NCI-H1092 treated with DMSO at 0.1 percent for 48 hours (cell line): Measurements from ENCODE around the gene LRIT1.
A peak's percentile ranks its signal among the peaks of the same experiment; 100 is the strongest.

Experiments used
- DNase-seq: peaks from one replicate; lab custom pipeline; 2025; lab: John Stamatoyannopoulos, UW

The LRIT1 gene

DNA sequence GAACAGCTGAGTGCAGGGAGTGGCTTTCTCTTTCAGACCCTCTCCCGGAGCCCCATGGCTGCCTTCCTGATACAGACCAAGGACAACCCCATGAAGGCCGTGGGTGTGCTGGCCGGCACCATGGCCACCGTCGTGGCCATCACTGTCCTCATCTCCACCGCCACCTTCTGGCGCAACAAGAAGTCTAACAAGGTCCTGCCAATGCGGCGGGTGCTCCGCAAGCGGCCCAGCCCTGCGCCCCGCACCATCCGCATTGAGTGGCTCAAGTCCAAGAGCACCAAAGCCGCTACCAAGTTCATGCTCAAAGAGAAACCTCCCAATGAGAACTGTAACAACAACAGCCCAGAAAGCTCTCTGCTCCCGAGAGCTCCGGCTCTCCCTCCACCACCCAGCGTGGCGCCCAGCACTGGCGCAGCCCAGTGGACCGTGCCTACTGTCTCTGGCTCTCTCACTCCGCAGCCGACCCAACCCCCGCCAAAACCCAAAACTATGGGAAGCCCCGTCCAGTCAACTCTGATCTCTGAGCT, 27.2 kb downstream of the LRIT1 start:
- DNase-seq = no peak

DNA sequence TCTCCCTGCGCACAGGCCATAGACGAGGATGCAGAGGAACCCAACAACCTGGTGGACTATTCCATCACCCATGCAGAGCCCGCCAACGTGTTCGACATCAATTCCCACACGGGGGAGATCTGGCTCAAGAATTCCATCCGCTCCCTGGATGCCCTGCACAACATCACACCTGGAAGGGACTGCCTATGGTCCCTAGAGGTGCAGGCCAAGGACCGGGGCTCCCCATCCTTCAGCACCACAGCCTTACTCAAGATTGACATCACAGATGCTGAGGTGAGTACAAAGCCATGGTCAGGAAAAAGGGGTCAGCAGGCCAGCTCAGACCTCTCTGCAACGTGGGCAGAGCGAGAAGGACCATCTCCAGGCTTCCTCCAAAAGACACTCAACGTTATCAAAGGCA, 28.3 kb downstream of the LRIT1 start:
- DNase-seq = no peak

DNA sequence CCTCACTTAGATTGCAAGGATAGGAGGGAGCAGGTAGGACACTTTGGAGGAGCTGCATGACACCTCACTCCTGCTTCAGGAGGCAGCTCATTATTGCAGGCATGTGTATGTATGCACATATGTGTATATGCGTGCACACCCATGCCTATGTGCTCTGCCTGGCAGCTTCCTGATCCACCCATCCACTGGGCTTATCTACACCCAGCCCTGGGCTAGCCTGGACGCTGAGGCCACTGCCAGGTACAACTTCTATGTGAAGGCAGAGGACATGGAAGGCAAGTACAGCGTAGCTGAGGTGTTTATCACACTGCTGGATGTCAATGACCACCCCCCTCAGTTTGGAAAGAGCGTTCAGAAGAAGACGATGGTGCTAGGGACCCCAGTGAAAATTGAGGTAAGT, 29.3 kb downstream of the LRIT1 start:
- no peak for DNase-seq

DNA sequence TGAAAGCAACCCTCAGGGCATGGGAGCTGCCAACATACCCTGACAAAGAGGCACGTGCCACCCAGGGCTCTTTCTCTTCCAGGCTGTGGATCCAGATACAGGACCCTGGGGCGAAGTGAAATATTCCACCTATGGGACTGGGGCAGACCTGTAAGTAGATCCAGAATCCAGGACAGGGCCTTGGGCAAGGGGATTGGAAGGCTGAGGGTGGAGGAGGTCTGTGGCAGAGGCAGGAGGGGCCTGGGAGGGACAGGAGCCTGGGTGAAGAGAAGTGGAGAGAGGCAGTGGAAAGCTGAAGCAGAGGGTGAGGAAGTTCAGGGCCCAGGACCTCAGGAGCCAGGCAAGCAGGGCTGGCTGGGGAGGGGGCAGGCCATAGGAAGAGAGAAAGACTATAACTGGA, 29.8 kb downstream of the LRIT1 start:
- no peak for DNase-seq

DNA sequence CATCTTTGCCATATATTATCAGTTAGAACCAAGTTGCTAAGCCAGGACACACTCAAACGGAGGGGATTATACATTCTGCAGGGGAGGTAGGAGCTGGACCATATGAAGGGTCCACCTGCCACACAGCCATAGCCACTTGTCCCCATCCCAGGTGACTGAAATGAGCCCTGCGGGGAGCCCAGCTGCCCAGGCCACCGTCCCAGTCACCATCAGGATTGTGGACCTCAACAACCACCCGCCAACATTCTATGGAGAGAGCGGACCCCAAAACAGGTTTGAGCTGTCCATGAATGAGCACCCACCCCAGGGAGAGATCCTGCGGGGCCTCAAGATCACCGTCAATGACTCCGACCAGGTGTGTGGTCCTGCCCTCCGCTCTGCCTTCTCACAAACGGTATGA, 33.3 kb downstream of the LRIT1 start:
- no peak for DNase-seq

DNA sequence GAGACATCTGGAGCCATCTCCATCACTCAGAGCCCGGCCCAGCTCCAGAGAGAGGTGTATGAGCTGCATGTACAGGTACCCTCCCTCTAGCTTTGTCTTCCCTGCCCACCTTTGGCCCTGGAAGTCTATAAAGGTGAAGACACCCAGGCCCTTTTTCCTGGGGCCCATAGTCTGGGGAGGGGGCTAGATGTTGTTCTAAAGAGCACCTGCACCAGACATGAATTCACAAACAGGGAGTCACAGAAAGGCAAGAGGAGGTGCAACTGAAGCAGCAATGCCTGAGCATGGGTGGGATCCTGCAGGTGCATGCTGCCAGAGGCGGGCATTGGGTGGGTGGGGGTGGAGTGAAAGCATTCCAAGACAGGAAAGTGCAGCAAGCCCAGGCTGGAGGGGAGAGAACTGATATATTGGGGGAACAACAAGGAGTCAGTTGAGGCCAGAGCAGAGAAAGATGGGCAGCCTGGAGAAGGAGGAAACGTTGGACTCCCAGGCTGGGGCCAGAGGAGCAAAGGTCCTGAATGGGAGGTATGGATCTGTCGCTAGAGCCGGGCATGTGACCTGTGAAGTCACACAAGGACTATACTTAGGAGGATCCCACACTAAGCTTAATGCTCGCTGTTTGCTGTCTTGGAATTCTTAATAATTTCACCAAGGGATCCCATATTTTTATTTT, 35.4 kb downstream of the LRIT1 start:
- no peak for DNase-seq

DNA sequence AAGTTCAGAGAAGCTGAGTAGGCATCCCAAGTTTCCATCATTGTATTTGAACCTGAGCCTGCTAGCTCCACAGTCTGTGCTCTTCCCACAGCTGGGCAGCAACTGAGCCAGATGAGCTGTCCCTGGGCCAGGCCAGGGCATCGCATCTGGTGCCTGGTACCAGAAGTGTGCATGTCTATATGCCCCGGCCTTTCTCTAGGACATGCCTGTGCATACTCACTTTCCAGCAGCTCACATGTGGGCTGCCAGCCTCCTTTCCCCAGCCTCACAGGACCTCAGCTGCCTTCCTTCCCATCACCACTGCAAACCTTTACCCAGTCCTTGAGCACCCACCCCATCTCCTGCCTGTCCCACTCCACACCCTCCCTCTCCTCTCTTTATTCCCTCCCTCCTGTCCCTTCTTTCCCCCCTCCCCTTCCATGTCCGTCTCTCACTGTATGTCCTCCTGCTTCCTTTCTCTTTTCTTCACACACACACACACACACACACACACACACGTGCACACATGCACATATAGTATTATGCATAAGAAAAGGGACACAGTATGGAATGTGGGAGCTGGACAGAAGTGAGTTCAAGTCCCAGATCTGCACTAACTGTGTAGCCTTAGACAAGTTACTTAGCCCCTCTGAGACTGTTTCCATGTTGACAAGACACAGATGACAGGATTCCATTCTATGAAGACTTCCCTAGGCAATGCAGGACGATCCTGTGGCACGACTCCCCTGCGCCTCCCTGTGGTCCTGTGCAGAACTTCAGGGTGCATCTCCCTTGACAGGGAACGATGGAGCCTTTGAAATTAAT, 36.1 kb downstream of the LRIT1 start:
- DNase-seq = peak; percentile 33

DNA sequence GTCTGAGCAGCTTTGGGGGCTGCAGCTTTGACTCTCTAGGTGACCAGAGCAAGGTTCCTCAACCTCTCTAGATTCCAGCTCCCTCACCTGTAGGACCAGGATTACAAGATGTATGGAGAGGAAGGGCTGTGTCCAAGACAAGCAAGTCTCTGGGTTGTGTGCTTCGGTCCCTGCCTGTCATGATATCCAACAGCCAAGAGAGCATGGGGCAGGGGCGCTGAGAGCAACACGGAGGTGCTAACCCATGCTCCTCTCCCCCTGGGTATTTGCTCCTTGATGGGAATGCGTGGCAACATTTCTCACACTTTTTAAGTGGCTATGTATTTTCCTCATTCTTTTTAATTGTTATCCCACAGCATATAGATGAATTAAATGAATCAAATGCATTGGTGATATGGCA, 36.7 kb downstream of the LRIT1 start:
- DNase-seq = no peak

DNA sequence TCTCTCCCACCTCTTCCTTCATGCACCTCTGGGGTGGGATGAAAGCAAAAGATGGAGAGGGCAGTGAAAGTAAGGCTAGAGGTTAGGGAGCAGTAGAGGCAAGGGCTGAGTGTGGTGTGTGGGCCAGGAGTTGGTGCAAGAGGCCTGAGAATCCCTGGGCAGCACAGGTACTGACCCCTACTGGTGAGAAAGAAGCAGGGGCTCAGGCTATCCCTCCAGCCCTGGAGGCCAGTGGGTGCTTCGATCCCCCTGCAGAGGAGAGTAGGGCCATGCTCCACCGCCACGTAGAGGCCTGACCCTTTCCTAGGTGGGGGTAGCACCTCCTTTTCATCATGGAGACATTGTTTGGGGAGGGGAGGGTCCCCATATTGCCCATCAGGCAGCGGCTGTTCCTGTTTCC, 37.2 kb downstream of the LRIT1 start:
- DNase-seq = no peak

DNA sequence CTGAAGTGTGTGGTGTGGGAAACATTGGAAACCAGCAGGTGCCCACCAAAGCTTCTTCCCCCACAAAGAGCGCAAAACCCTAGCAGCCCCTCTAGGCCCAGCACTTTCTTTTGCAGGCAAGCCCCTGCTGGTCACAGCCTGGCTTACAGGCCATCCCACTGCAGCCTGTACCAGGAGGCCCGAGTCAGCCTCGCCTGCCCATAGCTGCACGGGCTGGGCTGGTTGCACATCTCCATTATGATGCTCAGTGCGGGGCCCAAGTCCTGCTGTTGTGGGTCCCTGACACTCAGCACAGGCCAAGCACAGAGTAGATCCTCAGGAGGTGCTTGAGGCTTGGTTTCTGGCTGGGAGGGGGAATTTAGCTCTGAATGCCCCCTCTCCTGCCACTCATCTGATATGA, 39.0 kb downstream of the LRIT1 start:
- no peak for DNase-seq

DNA sequence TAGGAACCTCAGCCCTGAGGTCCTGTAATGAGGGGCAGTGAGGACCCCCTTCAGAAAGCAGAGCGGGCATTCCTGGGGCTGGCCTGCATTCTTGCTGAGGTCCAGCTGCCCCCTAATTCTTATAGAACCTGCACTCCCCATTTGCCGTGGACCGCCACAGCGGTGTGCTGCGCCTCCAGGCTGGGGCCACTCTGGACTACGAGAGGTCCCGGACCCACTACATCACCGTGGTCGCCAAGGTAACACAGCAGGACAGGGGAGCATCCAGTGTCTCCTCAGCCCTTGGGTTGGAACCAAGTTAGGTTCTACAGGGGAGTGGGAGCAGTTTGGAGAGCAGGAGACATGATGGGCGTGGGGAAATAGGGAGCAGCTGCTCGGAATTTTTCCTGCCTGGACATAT, 39.7 kb downstream of the LRIT1 start:
- no peak for DNase-seq

DNA sequence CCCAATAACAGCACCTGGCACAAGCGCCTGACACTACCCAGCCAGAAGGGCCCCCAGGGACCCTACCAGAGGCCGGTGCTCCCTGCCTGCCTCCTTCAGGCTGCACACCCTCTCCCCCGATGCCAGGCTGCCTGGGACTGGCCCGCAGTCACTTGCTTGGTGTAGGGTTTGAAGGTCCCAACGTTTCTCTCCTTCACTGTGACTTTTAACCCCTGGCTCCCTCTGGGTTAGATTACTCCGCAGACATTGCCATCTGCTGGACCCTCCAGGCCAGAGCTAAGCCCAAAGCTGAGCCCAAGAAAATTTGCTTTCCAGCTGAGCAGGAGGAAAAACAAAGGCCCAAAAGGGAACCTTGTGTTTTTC, 40.1 kb downstream of the LRIT1 start:
- no peak for DNase-seq

DNA sequence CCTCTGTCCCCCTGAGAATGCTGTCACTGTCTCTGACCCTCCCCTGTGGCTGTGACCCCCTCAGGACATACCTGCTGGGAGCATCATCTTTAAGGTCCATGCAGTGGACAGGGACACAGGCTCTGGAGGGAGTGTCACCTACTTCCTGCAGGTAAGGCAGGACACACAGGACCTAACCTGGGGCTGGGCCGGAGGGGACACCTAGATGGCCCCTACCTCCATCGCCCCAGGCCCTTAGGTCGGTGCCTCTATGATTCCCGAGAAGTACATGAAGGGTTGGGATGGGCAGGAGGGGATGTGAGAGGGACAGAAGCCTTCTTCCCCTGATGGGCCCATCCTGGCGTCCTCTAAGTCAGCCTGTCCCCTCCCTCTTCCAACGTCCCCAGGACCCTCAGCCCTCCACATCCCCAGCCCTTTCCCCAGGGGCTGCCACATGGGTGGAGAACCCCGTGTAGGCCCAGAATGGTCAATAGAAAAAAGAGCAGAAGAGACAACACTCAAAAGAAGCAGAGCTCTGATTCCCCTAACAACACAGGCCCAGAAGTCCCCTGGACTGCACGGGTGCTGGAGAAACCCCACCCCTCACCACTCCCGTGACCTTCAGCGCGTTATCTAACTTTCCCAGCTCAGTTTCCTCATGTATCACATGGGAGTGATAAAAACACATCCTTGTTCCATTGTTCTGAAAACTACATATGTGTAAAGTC, 40.7 kb downstream of the LRIT1 start:
- no peak for DNase-seq

DNA sequence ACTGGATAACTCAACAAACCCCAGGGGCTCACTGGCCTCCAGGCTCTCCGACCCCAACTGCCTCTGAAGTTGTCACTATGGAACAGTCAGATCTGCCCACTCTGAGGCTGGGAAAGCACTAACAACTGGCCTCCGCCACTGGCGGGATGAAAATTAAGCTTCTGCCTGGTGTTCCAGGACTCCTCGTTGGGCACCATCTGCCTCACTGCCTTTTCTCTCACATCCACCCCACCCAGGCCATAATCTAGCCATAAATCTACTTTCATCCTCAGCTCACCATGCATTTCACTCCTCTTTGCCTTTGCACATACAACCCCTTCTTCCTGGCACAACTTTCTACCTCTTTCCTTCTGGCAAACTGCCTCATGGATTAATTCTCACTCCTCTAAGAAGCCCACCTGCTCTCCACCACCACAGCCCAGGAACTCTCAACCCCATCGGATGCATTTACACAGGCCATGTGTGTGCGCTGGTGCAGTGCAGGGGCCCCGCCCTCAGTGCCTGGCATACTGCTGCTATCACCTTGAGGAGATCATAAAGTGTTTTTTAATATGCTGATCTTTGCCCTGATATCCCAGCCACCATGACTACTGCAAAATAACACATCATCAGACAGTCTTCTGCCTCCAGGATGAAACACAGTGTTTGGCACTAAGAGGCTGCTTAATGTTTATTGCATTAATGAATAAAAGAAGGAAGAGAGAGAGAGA, 43.0 kb downstream of the LRIT1 start:
- no peak for DNase-seq

DNA sequence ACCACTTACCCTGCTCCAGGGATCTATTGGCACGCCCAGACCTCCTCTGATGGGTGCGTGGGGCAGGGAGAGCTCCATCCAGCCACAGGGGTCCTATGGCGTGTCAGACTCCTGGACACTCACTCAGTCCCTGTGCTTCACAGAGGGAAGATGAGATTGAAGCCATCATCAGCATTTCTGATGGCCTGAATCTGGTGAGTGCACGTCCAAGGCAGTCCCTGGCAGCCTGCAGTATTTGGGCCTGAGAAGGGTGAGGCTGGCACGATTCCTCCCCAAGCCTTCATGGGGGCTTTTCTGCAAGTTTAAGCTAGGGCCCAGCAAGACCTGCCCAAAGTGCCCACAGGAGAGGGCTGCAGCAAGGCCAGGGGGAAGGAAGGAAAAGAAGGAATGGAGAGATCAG, 43.7 kb downstream of the LRIT1 start:
- no peak for DNase-seq

DNA sequence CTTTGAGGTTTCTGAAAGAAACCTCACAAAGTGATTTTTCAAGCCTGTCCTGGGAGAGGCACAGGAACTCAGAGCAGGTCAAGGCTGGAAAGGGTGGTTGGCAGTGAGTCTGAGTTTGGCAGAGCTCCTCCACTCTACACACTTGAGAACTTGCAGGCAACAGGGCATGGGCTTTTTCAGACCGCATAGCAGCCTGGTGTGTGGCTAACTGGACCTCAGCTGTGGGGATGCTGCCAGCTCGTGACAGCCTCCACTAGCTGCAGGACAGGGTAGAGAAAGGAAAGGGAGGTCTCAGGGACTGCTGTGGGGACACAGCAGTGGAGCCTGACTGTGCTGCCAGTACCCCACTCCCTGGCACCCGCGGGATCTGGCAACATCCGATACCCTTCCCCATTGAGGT, 44.4 kb downstream of the LRIT1 start:
- peak; percentile 18 for DNase-seq

DNA sequence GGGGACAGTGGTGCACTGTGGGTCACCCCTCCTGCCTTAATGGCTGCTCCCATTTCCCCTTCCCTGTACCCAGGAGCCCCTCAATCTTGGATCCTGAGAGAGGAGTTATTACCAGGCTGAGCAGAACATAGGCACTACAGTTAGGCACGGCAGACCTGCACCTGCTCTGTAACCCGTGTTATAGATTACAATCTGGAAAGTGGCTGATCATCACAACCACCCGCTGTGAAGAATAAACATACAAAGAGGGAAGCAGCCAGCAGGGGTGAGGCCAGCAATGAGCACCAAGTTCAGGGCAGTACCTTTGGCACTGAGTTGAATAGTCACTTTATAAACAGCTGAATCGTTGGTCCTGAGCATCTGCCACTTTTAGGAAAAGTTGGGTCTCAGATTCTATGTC, 45.3 kb downstream of the LRIT1 start:
- DNase-seq = peak; percentile 81

DNA sequence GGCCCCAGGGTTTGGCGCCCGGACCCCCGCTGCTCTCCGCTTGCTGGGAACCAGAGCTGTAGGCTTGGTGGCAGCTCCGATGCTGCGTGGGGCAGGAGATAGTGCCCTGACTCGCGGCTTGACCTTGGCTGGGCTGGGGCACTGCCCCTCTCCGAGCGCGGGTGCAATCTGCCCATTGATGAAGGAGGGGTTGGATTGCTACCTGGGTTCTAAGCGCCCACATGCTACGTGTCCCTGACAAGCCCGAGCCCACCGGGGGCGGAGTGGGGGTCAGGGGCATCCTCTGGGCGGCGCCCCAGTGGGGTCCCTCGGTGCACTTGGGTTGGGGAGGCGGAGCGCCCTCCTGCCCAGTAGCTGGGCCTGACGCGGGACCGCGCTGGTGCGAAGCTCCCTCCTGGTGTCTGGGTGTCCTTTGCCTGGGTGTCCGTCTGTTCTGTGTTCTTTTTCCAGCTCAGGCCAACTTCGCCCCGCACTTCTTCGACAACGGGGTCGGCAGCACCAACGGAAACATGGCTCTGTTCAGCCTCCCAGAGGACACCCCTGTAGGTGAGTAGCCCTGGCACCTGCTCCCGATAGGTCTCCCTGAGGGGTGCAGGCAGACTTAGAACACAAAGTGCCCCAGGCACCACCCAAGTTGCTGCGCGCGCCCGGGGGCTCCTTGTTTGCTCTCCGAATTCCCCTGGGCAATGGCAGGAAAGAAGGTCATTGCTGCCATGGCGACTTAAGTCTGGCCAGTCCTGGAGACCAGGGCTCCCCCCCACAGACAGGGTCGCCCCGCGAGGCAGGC, 46.1 kb downstream of the LRIT1 start:
- peak; percentile 5 for DNase-seq

DNA sequence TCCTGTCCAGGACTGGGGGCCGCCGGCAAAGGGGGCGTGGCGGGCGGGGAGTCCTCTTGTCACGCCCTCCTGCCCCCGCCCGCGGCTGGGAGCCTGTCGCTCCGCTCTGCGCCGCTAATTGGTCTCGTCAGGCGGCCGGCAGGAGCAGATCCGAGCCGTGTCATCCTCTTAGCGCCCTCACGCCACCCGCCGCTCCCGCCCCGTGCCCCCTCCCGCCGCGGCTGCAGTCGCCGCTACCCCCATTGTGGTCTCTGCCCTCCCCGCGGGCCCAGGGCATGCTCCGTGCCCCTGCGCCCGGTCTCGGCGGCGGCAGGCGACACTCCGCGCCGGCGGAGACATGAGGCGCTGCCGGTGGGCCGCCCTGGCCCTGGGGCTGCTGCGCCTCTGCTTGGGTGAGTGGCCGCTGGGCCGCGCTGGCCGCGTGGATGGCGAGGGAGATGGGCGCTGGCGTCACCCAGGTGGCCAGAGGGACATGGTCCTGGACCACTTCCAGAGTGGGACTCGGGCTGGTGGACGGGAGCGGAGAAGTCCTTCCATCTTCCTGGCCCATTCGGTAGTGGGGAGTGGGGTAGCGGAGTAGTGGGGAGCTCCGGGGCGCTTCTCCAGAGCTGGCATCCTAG, 46.8 kb downstream of the LRIT1 start, which contains the start of gene CDHR1:
Gene CDHR1, plus strand, starts transcription at position 114 of the 620 bp plus-strand sequence. Its CDS starts 224 bp downstream, at position 338.
- peak; percentile 31 for DNase-seq

DNA sequence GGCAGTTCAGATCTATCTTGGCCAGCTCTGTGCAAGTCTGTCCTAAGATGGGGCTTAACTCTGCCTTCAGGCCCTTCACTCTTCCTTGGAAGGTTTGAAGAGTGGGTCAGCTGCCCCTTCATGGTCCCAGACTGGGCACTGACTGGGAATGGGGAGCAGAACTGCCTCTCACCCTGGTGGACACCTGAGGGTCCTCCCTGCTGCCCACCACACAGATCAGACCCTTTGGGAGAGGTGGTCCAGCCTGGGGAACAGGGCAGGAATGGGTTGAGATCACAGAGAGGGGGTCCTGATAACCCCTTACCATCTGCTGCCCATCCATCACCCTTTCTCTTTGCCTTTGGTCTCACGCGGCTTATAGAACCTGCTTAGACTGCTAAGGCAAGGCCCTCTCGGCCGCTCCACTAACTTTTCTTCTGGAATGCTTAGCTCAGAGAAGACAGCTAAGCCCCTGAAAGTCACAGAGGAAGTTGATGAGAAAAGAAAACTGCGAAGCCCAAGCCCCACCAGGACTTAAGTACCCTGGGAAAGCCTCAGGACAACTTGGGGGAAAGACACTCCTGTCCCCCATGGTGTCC, 47.4 kb downstream of the LRIT1 start:
- no peak for DNase-seq

DNA sequence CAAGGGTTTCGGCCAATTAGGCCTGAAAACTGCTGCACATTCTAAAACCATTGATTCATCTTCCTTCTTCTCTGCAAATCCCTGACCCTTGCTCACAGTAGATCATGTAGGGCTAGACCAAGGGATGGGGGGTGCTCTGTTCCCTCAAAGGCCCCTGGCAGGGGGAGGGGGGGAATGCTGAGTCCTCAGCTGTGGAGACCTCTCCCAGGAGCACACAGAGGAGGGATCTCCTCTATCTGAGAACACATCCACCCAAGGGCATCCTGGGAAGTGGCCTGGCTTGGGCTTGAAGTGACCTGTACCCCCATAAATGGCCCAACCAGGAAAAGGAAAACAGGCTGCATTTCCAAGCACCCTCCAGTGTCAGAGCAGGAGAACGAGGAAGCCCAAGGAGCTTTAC, 48.0 kb downstream of the LRIT1 start:
- DNase-seq = no peak
